ENCODE measurements around the gene ERGIC3.
A peak's percentile ranks its signal among the peaks of the same experiment; 100 is the strongest.
"Not testable (repeated sequence)": the region's sequence is repeated elsewhere in the genome, so short reads cannot be mapped to it uniquely, and the experiment has no call there.

Gene ERGIC3

GRCh38 chr20:35541783-35542662 is at the start of gene ERGIC3:
ERGIC3 (plus strand) TSS chr20:35542078; CDS start chr20:35542098, 20 bp downstream.
- peak; percentile 97 for DNase-seq

GRCh38 chr20:35492352-35492751 is 49.5 kb upstream of the ERGIC3 start:
- DNase-seq: no peak

DNA sequence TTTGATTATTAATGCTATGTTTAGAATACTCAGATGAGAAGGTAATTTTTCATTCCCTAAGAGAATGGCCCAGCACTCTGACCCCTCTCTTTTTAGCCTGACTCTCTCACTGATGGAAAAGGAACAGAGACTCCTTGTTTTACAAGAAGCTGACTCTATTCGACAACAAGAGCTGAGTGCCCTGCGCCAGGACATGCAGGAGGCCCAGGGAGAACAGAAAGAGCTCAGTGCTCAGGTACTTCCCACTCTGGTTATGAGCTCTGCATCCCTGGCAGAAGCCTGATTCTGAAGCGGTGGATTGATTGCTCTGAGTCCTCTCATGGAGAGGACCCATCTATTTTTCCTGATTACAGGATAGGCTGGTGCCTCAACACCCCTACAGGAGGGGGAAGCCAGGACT is 45.4 kb upstream of the ERGIC3 start:
- no peak for DNase-seq

DNA sequence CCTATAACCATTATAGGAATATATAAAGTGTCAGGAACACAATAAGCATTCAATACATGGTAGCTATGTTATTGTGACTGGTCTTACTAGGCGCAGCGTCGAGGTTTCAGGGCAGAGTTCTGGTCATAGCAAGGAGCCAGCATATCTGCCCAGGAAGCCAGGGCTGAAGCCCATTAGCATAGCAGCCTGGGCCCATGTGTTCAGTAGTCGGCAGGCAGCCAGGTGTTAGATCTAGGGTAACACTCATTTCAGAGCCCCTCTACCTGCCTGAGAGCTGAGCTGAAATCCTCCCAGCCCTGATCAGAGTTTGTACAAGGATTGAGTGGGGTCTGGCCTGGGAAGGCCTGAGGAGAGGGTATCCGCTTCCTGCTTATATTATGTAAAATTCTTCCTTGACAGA is 44.6 kb upstream of the ERGIC3 start:
- DNase-seq: no peak

DNA sequence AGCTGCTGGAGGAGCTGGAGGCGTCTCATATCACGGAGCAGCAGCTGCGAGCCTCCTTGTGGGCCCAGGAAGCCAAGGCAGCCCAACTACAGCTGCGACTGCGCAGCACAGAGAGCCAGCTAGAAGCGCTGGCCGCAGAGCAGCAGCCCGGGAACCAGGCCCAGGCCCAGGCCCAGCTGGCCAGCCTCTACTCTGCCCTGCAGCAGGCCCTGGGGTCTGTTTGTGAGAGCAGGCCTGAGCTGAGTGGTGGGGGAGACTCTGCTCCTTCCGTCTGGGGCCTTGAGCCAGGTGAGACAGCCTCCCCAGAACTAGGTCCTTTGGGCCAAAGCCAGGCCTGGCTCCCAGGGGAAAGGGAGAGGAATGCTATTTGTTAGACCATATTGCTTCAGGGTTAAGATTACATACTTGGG is 44.1 kb upstream of the ERGIC3 start:
- DNase-seq: no peak

- DNase-seq: no peak
Observed at GRCh38 chr20:35499271-35499670, 42.6 kb upstream of the ERGIC3 start.

GRCh38 chr20:35502352-35502751 is 39.5 kb upstream of the ERGIC3 start:
- DNase-seq: no peak

GRCh38 chr20:35503281-35503680 is 38.6 kb upstream of the ERGIC3 start:
- DNase-seq: no peak

- no peak for DNase-seq
Observed at GRCh38 chr20:35503841-35504561, 37.9 kb upstream of the ERGIC3 start.

GRCh38 chr20:35504751-35505150 is 37.1 kb upstream of the ERGIC3 start:
- no peak for DNase-seq

GRCh38 chr20:35506179-35506578 is 35.7 kb upstream of the ERGIC3 start:
- DNase-seq: no peak

- DNase-seq: no peak
Observed at GRCh38 chr20:35506872-35507638, 34.8 kb upstream of the ERGIC3 start.

GRCh38 chr20:35508493-35509218 is 33.2 kb upstream of the ERGIC3 start:
- DNase-seq: no peak

DNA sequence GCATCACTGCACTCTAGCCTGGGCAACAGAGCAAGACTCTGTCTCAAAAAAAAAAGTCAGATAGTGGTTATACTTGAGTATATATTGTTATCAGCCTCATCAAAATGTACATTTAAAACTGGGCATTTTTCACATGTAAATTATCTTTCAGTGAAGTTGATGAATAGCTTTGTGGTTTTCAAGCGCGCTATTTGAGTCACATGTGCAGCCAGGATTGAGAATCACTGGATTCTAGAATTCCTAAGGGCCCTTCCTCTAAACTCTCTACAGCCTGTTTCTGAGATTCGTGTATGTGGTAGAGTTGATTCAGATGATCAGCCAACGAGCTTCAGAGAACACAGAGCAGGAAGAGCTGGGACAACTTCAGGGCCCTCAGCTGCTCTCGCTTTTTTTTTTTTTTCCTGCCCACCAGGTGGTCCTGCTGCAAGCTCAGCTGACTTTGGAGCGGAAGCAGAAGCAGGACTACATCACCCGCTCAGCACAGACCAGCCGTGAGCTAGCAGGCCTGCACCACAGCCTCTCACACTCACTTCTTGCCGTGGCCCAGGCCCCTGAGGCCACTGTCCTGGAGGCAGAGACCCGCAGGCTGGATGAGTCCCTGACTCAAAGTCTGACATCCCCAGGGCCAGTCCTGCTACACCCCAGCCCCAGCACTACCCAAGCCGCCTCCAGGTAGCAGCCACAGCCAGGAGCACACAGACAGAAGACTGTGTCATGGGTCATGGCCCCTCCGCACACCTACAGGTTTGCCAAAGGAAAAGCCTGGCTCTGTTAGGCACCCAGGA is 30.7 kb upstream of the ERGIC3 start:
- DNase-seq: no peak

DNA sequence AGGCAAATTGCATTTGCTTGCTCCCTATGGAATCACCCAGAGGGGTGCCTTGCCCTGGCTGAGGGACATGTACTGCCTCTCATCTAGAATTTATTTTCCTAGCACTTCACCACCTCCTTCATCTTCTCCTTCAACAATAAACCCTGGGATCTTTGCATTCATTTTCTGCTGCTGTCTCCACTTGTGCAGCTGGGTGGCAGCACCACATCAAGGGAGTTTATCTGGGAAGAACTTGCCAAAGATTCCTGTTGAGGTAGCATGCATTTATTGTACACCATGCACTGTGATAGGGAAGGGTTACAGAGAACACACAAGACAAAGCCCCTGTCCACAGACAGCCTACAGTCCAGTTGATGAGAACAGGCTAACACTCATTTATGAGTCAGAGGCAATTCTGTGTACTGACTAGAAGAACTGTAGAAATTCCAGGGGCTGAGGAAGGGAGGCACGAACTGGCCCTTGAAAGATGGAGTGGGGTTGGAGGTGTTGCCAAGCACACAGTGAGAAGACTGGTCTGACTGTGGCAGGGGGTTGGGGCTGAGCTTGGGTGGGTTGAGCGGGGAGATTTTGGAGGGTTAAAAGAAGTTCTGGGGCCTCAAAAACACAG is 30.0 kb upstream of the ERGIC3 start:
- DNase-seq: peak; percentile 6

DNA sequence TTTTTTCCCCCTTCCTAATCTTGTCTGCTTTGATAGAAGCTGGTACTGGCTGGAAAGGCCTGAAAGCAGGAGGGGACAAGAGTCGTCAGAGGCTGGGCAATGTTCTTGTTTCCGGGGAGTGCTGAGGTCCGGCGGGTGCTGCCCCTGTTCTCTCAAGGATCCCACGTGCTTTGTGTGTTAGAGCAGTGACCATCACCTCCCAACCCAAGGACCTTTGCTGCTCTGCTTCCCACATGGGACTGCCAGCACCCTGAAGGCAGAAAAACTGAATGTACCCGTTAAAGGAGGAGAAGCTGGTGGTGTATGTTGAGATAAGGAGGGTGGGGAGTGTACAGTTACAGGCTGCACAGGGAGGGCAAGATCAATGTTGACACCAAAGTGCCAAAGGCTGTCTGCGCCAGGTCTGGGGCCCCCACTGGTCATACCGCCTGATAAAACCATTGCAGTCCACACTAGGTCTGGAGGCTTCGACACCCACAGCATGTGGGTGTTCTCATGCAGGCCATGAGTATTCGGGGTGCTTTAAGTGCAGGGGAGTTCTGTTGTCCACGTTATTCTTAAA is 27.4 kb upstream of the ERGIC3 start:
- DNase-seq: no peak

DNA sequence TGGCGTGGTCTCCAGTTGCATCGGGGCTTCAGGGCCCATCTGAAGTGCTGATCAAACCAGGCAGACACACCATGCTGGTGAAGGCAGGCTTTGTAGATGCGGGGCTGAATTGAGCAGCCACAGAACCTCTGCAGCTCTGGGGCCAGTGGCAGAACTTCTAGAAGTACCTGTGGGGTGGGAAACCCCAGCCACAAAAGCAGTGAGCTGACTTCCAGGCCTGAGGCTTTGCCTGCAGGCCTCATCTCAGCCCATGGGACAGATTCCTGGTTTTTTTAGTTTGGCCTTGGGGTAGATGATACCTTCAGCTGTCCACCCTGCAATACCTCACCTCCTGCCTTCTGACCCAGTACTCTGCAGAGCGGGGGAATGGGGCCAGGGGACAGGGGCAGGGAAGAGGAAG is 26.5 kb upstream of the ERGIC3 start:
- no peak for DNase-seq

GRCh38 chr20:35515949-35516645 is 25.8 kb upstream of the ERGIC3 start:
- DNase-seq: no peak

- DNase-seq: no peak
Observed at GRCh38 chr20:35517125-35517524, 24.8 kb upstream of the ERGIC3 start.

GRCh38 chr20:35517767-35518166 is 24.1 kb upstream of the ERGIC3 start:
- not testable (repeated sequence) for DNase-seq

Measured in NCI-H1105 (cell line).